ENCODE results near the gene CDC16. TPM values are rescaled to one million over a fixed set of nuclear protein-coding genes. Genes with fewer than 3 reads are reported as not detected.

CDC16 gene
- total and polyA plus RNA-seq, 2 donors (not counting 1 experiment from before 2014, with no cell fraction given) = 94.8 to 127 TPM

DNA sequence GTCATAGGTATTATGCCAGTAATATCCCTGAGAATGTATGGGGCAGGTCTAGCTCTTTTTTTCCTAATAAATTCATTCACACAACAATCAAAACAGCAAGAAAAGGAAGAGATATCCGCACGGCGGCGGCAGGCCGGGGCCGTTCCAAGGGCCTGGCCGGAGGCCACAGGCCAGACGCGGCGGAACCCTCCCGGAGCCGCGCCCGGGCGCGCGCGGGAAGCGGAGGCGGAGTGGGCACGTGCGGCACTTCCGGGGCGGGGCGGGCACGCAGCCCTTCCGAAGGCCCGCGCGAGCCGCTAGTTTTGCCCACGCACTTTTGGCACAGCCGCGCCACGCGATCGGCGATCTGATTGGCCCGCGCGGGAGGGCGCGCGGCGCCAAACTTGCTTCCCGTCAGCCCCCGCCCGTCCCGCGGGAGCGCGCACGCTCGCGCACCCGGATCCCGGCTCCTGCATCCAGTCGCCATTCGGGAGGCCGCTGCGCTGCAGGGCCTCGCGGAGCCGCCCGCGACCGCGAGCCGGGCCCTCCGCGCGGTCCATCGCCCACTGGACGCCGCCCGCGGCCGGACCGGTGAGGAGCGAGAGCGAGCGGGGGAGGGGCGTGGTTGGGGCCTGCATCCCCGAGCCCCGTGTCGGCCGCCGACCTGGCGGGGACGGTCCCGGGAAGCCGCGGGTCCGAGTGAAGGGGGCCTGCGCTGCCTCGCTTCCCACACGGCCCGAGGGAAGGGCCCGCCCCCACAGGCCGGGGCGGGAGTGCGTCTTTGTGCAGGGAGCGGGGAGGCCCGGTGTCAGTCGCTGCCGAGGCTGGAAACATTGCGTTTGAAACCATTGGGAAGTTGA, 79.6 kb downstream of the CDC16 start, which contains the start of gene CHAMP1:
Gene CHAMP1 (plus strand): TSS at position 430 of the 839 bp plus-strand sequence. CDS start 9,340 bp downstream, outside the sequence.
- peak; percentile 85 for ATAC-seq (ENCODE audit: low read depth)
- CTCF ChIA-PET = interaction anchor here (1.0 to 1.7 kb wide), 3 partner anchors 11 to 25 kb away, joined by 3 to 6 read pairs (median 3); no protein-coding TSS in a partner anchor
- H3K9ac ChIP-seq (ENCODE audit: low read length) = peak within 1 kb of the TSS; percentile 77
- H3K4me1 ChIP-seq (ENCODE audit: control insufficient read depth in 2 of 2, insufficient read depth in 2 of 2, low read length in 2 of 2) = peaks cover 27 to 30% of the 10 kb centered on the region in 2 donors
- TF ChIP-seq EZH2 (IDR thresholded peaks at IDR 0.05; ENCODE audit: borderline replicate concordance, insufficient read depth, low read depth, low read length, poor library complexity, severe bottlenecking) = no peak
- TF ChIP-seq, protein P1, sequence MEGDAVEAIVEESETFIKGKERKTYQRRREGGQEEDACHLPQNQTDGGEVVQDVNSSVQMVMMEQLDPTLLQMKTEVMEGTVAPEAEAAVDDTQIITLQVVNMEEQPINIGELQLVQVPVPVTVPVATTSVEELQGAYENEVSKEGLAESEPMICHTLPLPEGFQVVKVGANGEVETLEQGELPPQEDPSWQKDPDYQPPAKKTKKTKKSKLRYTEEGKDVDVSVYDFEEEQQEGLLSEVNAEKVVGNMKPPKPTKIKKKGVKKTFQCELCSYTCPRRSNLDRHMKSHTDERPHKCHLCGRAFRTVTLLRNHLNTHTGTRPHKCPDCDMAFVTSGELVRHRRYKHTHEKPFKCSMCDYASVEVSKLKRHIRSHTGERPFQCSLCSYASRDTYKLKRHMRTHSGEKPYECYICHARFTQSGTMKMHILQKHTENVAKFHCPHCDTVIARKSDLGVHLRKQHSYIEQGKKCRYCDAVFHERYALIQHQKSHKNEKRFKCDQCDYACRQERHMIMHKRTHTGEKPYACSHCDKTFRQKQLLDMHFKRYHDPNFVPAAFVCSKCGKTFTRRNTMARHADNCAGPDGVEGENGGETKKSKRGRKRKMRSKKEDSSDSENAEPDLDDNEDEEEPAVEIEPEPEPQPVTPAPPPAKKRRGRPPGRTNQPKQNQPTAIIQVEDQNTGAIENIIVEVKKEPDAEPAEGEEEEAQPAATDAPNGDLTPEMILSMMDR (IDR thresholded peaks at IDR 0.05) = no peak
- peak within 1 kb of the TSS; percentile 81 for H2AFZ ChIP-seq (ENCODE audit: insufficient read depth, low read depth, low read length, poor library complexity, severe bottlenecking)
- H4K20me1 ChIP-seq (ENCODE audit: control insufficient read depth, insufficient read depth, low read length, poor library complexity, severe bottlenecking) = peaks cover 40% of the 10 kb centered on the region
- intact Hi-C loops (cut with micrococcal nuclease) = loop anchor here (1.0 kb wide), 2 partner anchors 32 to 79 kb away; no protein-coding TSS in a partner anchor
- no peaks in the 10 kb centered on the region for H3K9me3 Mint-ChIP-seq (ENCODE audit: insufficient read depth)
- H3K27me3 Mint-ChIP-seq = no peaks in the 10 kb centered on the region
- peaks cover 48% of the 10 kb centered on the region for H3K4me1 Mint-ChIP-seq
- POLR2A ChIA-PET = interaction anchor here (0.7 to 1.4 kb wide), 4 partner anchors 32 to 821 kb away, joined by 3 to 10 read pairs (median 4); partner anchors contain the start of gene UPF3A
- peaks cover 0 to 4% of the 10 kb centered on the region in 2 experiments for H3K36me3 ChIP-seq (replicated peaks in 1 of 2; ENCODE audit: control extremely low read depth in 1 of 2, control insufficient read depth in 1 of 2, extremely low read depth in 1 of 2, insufficient read depth in 2 of 2, low read length in 1 of 2)
- DNase-seq = peak; percentile 92
- peak within 1 kb of the TSS; percentile 90 for H3K4me3 Mint-ChIP-seq
- peaks cover 54% of the 10 kb centered on the region for H3K79me2 ChIP-seq (ENCODE audit: control insufficient read depth, insufficient read depth, low read length)
- no peaks in the 10 kb centered on the region for H3K27me3 ChIP-seq (replicated peaks in 1 of 4; ENCODE audit: control extremely low read depth in 1 of 4, control insufficient read depth in 3 of 4, insufficient read depth in 4 of 4, low read length in 3 of 4)
- H3K27ac Mint-ChIP-seq = peak within 1 kb of the TSS; percentile 92
- H3K4me2 ChIP-seq (replicated peaks; ENCODE audit: low read depth, low read length, poor library complexity, severe bottlenecking) = peak within 1 kb of the TSS; percentile 80
- WGBS (ENCODE audit: insufficient coverage) = under 1% methylated on average over 107 of the region's 107 CpGs
- peak within 1 kb of the TSS; percentile 80 to 88 for H3K27ac ChIP-seq (ENCODE audit: low read length in 2 of 2)
- peak within 1 kb of the TSS; percentile 43 to 86 (median 67) for H3K4me3 ChIP-seq (ENCODE audit: control extremely low read depth in 1 of 5, extremely low read depth in 1 of 5, insufficient read depth in 1 of 5, low read depth in 2 of 5, low read length in 4 of 5)
- no peaks in the 10 kb centered on the region for H3K9me3 ChIP-seq (ENCODE audit: control extremely low read depth in 1 of 3, control insufficient read depth in 2 of 3, insufficient read depth in 1 of 3, low read length in 2 of 3)

All from B cell (primary cell).